Testis (tissue), 2 donors: ENCODE results near the gene IQCF2.
"Not testable (repeated sequence)": the region's sequence is repeated elsewhere in the genome, so short reads cannot be mapped to it uniquely, and the experiment has no call there.

Experiments
- POLR2A ChIP-seq: fragments of 450-650 bp; IDR thresholded peaks from one replicate; pipeline ENCODE4 v1.6.1; 2017; ENCODE audit warnings: antibody characterized with exemption, mild to moderate bottlenecking, moderate library complexity
- TF ChIP-seq, protein P1 (sequence below), 3 experiments: fragments of 450-650 bp in 2 of 3; fragments of 200-600 bp in 1 of 3; sonication (generic) in 1 of 3; IDR thresholded peaks; one replicate each; pipeline ENCODE4 v1.5.1; 2016 to 2019; ENCODE audit warnings: antibody characterized with exemption in 3 of 3, mild to moderate bottlenecking in 2 of 3, moderate library complexity in 1 of 3

DNA sequence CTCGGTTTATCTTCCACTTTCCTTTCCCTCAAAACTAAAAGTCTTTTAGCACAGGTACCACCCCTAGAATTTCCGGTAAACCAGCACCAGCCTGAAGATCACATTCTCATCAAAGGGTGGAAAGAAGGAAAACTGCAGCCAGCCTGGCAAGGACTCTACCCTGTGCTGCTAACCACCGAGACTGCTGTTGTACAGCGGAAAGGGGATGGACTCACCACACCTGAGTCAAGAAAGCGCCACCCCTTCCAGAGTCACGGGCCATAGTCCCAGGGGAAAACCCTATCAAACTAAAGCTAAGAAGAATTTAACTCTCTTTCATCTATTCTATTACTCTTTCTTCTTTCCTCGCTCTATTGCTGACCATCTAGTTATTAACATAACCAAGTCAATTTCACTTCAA, 38.6 kb downstream of the IQCF2 start:
- TF ChIP-seq, protein P1, sequence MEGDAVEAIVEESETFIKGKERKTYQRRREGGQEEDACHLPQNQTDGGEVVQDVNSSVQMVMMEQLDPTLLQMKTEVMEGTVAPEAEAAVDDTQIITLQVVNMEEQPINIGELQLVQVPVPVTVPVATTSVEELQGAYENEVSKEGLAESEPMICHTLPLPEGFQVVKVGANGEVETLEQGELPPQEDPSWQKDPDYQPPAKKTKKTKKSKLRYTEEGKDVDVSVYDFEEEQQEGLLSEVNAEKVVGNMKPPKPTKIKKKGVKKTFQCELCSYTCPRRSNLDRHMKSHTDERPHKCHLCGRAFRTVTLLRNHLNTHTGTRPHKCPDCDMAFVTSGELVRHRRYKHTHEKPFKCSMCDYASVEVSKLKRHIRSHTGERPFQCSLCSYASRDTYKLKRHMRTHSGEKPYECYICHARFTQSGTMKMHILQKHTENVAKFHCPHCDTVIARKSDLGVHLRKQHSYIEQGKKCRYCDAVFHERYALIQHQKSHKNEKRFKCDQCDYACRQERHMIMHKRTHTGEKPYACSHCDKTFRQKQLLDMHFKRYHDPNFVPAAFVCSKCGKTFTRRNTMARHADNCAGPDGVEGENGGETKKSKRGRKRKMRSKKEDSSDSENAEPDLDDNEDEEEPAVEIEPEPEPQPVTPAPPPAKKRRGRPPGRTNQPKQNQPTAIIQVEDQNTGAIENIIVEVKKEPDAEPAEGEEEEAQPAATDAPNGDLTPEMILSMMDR (IDR thresholded peaks at IDR 0.05): not testable (repeated sequence)
- not testable (repeated sequence) for TF ChIP-seq POLR2A
